Caki2 (cell line): ENCODE data around the gene CHCHD3. TPM values are rescaled to one million over a fixed set of nuclear protein-coding genes. Genes with fewer than 3 reads are reported as not detected.
A peak's percentile ranks its signal among the peaks of the same experiment; 100 is the strongest.

Experiments used
- DNase-seq: peaks from one replicate; pipeline ENCODE4 v3.0.0-alpha.2; 2015; ENCODE audit warnings: low read depth
- in situ Hi-C: cut with HindIII; loops from 2 replicates; pipeline ENCODE4 v1.10.0; 2016; ENCODE audit warnings: low sequenced_read_pairs, low pct_unique_long_range_greater_than_20kb, mixed read lengths
- total RNA-seq: library from RNA; depleted of rRNA; stranded (reverse); fragments of >200 nt; shearing (Covaris generic); gene quantifications from 2 replicates; pipeline ENCODE4 v1.2.3, GENCODE V29; 2014; ENCODE audit warnings: low replicate concordance

Gene CHCHD3
- total RNA-seq, 1 experiment from 2014 or later, result 124 TPM

GRCh38 chr7:132865366-132866143, 216.3 kb downstream of the CHCHD3 start:
- DNase-seq, result no peak
- in situ Hi-C loops, result no loop called here

- in situ Hi-C loops, result no loop called here
- DNase-seq, result no peak
Observed at GRCh38 chr7:132861940-132862554, 219.8 kb downstream of the CHCHD3 start.

- DNase-seq, result no peak
- in situ Hi-C loops, result no loop called here
Observed at GRCh38 chr7:132861424-132861823, 220.5 kb downstream of the CHCHD3 start.

- no peak for DNase-seq
- in situ Hi-C loops, result no loop called here
Observed at GRCh38 chr7:132859199-132859598, 222.7 kb downstream of the CHCHD3 start.

- in situ Hi-C loops, result no loop called here
- DNase-seq, result no peak
Observed at GRCh38 chr7:132858760-132859159, 223.1 kb downstream of the CHCHD3 start.

- in situ Hi-C loops, result no loop called here
- no peak for DNase-seq
Observed at GRCh38 chr7:132858251-132858650, 223.6 kb downstream of the CHCHD3 start.

- in situ Hi-C loops, result no loop called here
- DNase-seq, result no peak
Observed at GRCh38 chr7:132857703-132858102, 224.2 kb downstream of the CHCHD3 start.

- in situ Hi-C loops, result no loop called here
- DNase-seq, result no peak
Observed at GRCh38 chr7:132857031-132857430, 224.9 kb downstream of the CHCHD3 start.

- in situ Hi-C loops, result no loop called here
Observed at GRCh38 chr7:132856416-132856815, 225.5 kb downstream of the CHCHD3 start.

GRCh38 chr7:132855901-132856300, 226.0 kb downstream of the CHCHD3 start:
- in situ Hi-C loops, result no loop called here
- DNase-seq, result no peak

More at GRCh38 chr7:132856416-132856815, 225.5 kb downstream of the CHCHD3 start:
- no peak for DNase-seq

GRCh38 chr7:132854238-132854637, 227.7 kb downstream of the CHCHD3 start:
- no peak for DNase-seq
- in situ Hi-C loops, result no loop called here

- in situ Hi-C loops, result no loop called here
Observed at GRCh38 chr7:132847376-132847775, 234.5 kb downstream of the CHCHD3 start.

GRCh38 chr7:132846086-132846485, 235.8 kb downstream of the CHCHD3 start:
- no peak for DNase-seq
- in situ Hi-C loops, result no loop called here

More at GRCh38 chr7:132847376-132847775, 234.5 kb downstream of the CHCHD3 start:
- DNase-seq, result no peak

GRCh38 chr7:132842478-132842877, 239.4 kb downstream of the CHCHD3 start:
- in situ Hi-C loops, result no loop called here
- DNase-seq, result no peak

GRCh38 chr7:132840199-132840598, 241.7 kb downstream of the CHCHD3 start:
- in situ Hi-C loops, result no loop called here

GRCh38 chr7:132838313-132838712, 243.6 kb downstream of the CHCHD3 start:
- in situ Hi-C loops, result no loop called here
- DNase-seq, result no peak

More at GRCh38 chr7:132840199-132840598, 241.7 kb downstream of the CHCHD3 start:
- no peak for DNase-seq

- in situ Hi-C loops, result no loop called here
- no peak for DNase-seq
Observed at GRCh38 chr7:132837529-132837928, 244.4 kb downstream of the CHCHD3 start.

GRCh38 chr7:132836746-132837145, 245.1 kb downstream of the CHCHD3 start:
- peak; percentile 18 for DNase-seq
- in situ Hi-C loops, result no loop called here

GRCh38 chr7:132830941-132831340, 250.9 kb downstream of the CHCHD3 start:
- DNase-seq, result no peak
- in situ Hi-C loops, result no loop called here

- in situ Hi-C loops, result no loop called here
- no peak for DNase-seq
Observed at GRCh38 chr7:132828502-132828901, 253.4 kb downstream of the CHCHD3 start.
